KMS-11 (cell line): ENCODE data around the gene OR2T35.
A peak's percentile ranks its signal among the peaks of the same experiment; 100 is the strongest.

ENCODE experiments used
- H2AFZ ChIP-seq: fragments of 200-600 bp; sonication (generic); 2 replicates; pipeline ENCODE4 v1.6.1; 2016; ENCODE audit warnings: antibody characterized with exemption, mixed run types, low read depth
- H3K27ac ChIP-seq: fragments of 200-600 bp; sonication (generic); 2 replicates; pipeline ENCODE4 v1.6.1; 2016; ENCODE audit warnings: mild to moderate bottlenecking, mixed run types
- H3K27me3 ChIP-seq: fragments of 200-600 bp; sonication (generic); 2 replicates; pipeline ENCODE4 v1.6.1; 2017; ENCODE audit warnings: mild to moderate bottlenecking, low read depth, mixed run types, moderate library complexity; ENCODE audit not compliant: insufficient read depth
- H3K36me3 ChIP-seq: fragments of 200-600 bp; sonication (generic); 2 replicates; pipeline ENCODE4 v1.6.1; 2017; ENCODE audit warnings: mild to moderate bottlenecking, mixed run types; ENCODE audit not compliant: insufficient read depth
- H3K4me1 ChIP-seq: fragments of 200-600 bp; sonication (generic); 2 replicates; pipeline ENCODE4 v1.6.1; 2016; ENCODE audit warnings: mild to moderate bottlenecking, low read depth, mixed run types; ENCODE audit not compliant: poor library complexity, severe bottlenecking
- H3K4me2 ChIP-seq: fragments of 200-600 bp; sonication (generic); 2 replicates; pipeline ENCODE4 v1.7.0; 2016; ENCODE audit warnings: mild to moderate bottlenecking, mixed run types
- H3K4me3 ChIP-seq: fragments of 200-600 bp; sonication (generic); IDR thresholded peaks from 2 replicates; pipeline ENCODE4 v1.6.1; 2017; ENCODE audit warnings: low read depth, low read length, mixed read lengths; ENCODE audit not compliant: insufficient read depth
- H3K79me2 ChIP-seq: fragments of 200-600 bp; sonication (generic); 2 replicates; pipeline ENCODE4 v1.6.1; 2016; ENCODE audit warnings: low read depth, mixed run types; ENCODE audit not compliant: insufficient read depth
- H3K9ac ChIP-seq: fragments of 200-600 bp; sonication (generic); 2 replicates; pipeline ENCODE4 v1.6.1; 2016; ENCODE audit warnings: mild to moderate bottlenecking, mixed run types
- H4K20me1 ChIP-seq: fragments of 200-600 bp; sonication (generic); 2 replicates; pipeline ENCODE4 v1.6.1; 2016; ENCODE audit warnings: mild to moderate bottlenecking, mixed run types; ENCODE audit not compliant: insufficient read depth
- TF ChIP-seq, protein P1 (sequence below): fragments of 200-600 bp; sonication (generic); conservative IDR thresholded peaks from 2 replicates; pipeline ENCODE4 v1.6.1; 2017; ENCODE audit warnings: low read depth, mild to moderate bottlenecking, antibody characterized with exemption, low read length, moderate library complexity, mixed read lengths

OR2T35 gene

GRCh38 chr1:248627971-248628844, 16.9 kb downstream of the OR2T35 start:
- Histone ChIP-seq H3K27ac (no peak overlapping the region), H3K79me2 (no peaks in the 10 kb centered on the region), H3K9ac (no peak overlapping the region), H3K36me3 (no peaks in the 10 kb centered on the region), H2AFZ (no peak overlapping the region), H3K27me3 (no peaks in the 10 kb centered on the region), H4K20me1 (no peaks in the 10 kb centered on the region), H3K4me3 (no peak overlapping the region), H3K4me1 (no peaks in the 10 kb centered on the region), H3K4me2 (no peak overlapping the region)
- TF ChIP-seq, protein P1, sequence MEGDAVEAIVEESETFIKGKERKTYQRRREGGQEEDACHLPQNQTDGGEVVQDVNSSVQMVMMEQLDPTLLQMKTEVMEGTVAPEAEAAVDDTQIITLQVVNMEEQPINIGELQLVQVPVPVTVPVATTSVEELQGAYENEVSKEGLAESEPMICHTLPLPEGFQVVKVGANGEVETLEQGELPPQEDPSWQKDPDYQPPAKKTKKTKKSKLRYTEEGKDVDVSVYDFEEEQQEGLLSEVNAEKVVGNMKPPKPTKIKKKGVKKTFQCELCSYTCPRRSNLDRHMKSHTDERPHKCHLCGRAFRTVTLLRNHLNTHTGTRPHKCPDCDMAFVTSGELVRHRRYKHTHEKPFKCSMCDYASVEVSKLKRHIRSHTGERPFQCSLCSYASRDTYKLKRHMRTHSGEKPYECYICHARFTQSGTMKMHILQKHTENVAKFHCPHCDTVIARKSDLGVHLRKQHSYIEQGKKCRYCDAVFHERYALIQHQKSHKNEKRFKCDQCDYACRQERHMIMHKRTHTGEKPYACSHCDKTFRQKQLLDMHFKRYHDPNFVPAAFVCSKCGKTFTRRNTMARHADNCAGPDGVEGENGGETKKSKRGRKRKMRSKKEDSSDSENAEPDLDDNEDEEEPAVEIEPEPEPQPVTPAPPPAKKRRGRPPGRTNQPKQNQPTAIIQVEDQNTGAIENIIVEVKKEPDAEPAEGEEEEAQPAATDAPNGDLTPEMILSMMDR: no peak

GRCh38 chr1:248625971-248626370, 19.1 kb downstream of the OR2T35 start:
- Histone ChIP-seq H3K27me3 (no peaks in the 10 kb centered on the region), H2AFZ (no peak overlapping the region), H3K4me2 (no peak overlapping the region), H3K4me1 (no peaks in the 10 kb centered on the region), H3K27ac (no peak overlapping the region), H3K36me3 (no peaks in the 10 kb centered on the region), H3K79me2 (no peaks in the 10 kb centered on the region), H4K20me1 (no peaks in the 10 kb centered on the region), H3K9ac (no peak overlapping the region), H3K4me3 (no peak overlapping the region)
- TF ChIP-seq, protein P1: no peak

DNA sequence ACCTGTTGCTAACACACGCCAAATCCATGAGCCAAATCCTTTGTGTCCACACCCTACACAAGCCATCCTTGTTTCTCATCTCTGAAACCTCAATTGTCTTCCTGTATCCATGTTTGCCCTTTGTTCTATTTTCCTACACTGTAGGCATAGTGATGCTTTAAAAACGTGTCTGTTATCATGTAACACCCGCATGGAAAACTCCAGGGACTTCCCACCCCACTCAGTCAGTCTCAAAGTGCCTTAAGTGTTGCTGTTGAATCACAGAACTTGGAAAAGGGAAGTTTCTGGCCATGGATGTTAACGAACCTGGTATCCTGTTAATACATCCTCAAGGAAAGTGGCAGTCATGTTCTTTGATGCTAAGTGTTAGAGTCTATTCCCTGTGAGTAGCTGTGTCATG, 19.9 kb downstream of the OR2T35 start:
- Histone ChIP-seq H3K79me2 (no peaks in the 10 kb centered on the region), H3K27ac (no peak overlapping the region), H3K36me3 (no peaks in the 10 kb centered on the region), H3K4me1 (no peaks in the 10 kb centered on the region), H3K27me3 (no peaks in the 10 kb centered on the region), H3K4me3 (no peak overlapping the region), H3K9ac (no peak overlapping the region), H2AFZ (no peak overlapping the region), H4K20me1 (no peaks in the 10 kb centered on the region), H3K4me2 (no peak overlapping the region)
- TF ChIP-seq, protein P1: no peak

DNA sequence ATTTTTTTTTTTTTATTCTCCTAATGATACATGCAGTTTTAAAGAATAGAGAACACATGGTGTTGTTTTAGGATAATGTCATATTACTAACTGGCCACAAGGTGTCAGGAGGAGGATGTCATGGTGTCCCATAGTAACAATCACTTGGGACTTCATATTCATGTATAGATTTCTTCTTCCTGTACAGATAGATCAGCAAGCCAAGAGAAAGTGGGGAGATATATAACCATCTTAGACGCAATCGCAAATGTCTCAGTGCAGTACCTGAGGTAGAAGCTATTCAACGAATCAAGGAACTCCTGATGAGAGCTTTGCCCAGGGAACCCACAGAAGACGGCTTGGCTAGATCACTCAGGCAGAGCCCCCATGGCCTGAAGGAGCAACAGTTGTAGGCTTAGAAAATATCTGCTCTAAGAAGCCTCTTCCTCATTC, 22.5 kb downstream of the OR2T35 start:
- H2AFZ ChIP-seq: no peak overlapping the region
- H3K4me1 ChIP-seq: no peaks in the 10 kb centered on the region
- H3K4me2 ChIP-seq: no peak overlapping the region
- no peaks in the 10 kb centered on the region for H3K36me3 ChIP-seq
- no peaks in the 10 kb centered on the region for H4K20me1 ChIP-seq
- H3K4me3 ChIP-seq: no peak overlapping the region
- H3K27ac ChIP-seq: no peak overlapping the region
- H3K79me2 ChIP-seq: no peaks in the 10 kb centered on the region
- TF ChIP-seq, protein P1: peak; percentile 89
- H3K27me3 ChIP-seq: no peaks in the 10 kb centered on the region
- no peak overlapping the region for H3K9ac ChIP-seq
